Trophoblast cell (in vitro differentiated cells and primary cell): ENCODE data around the gene FAM114A1.

Source experiments
- DNase-seq, 2 donors: peaks; one replicate each; pipeline ENCODE4 v3.0.0-alpha.2; 2016
- H2AFZ ChIP-seq: 2 replicates; pipeline ENCODE4 v1.6.1; 2013; ENCODE audit warnings: low read length, moderate library complexity, mild to moderate bottlenecking; ENCODE audit not compliant: insufficient read depth, poor library complexity
- H2AK5ac ChIP-seq: 2 replicates; pipeline ENCODE4 v1.6.1; 2013; ENCODE audit warnings: mild to moderate bottlenecking, low read length
- H2BK120ac ChIP-seq: 2 replicates; pipeline ENCODE4 v1.6.1; 2013; ENCODE audit warnings: low read length, mild to moderate bottlenecking, moderate library complexity; ENCODE audit not compliant: insufficient read depth, poor library complexity
- H2BK12ac ChIP-seq: 2 replicates; pipeline ENCODE4 v1.6.1; 2013; ENCODE audit warnings: mild to moderate bottlenecking, low read length, moderate library complexity
- H2BK5ac ChIP-seq: 2 replicates; pipeline ENCODE4 v1.6.1; 2013; ENCODE audit warnings: low read length, low read depth, moderate library complexity, mild to moderate bottlenecking; ENCODE audit not compliant: poor library complexity
- H3K14ac ChIP-seq: 2 replicates; pipeline ENCODE4 v1.6.1; 2013; ENCODE audit warnings: mild to moderate bottlenecking, low read length
- H3K18ac ChIP-seq: 2 replicates; pipeline ENCODE4 v1.6.1; 2013; ENCODE audit warnings: mild to moderate bottlenecking, low read length
- H3K23ac ChIP-seq: 2 replicates; pipeline ENCODE4 v1.6.1; 2013; ENCODE audit warnings: low read length
- H3K27ac ChIP-seq: 2 replicates; pipeline ENCODE4 v1.5.1; 2013; ENCODE audit warnings: low read depth, mild to moderate bottlenecking, inconsistent platforms, low read length, moderate library complexity
- H3K27me3 ChIP-seq: 2 replicates; pipeline ENCODE4 v1.6.1; 2013; ENCODE audit warnings: inconsistent platforms, mild to moderate bottlenecking, low read length, moderate library complexity; ENCODE audit not compliant: insufficient read depth
- H3K36me3 ChIP-seq, 2 experiments: 1 replicate in 1 of 2; 2 replicates in 1 of 2; pipeline ENCODE4 v1.6.1; 2013; ENCODE audit warnings: low read length in 2 of 2, mild to moderate bottlenecking in 2 of 2, moderate library complexity in 1 of 2; ENCODE audit not compliant: insufficient read depth in 2 of 2, control insufficient read depth in 1 of 2
- H3K4ac ChIP-seq: 2 replicates; pipeline ENCODE4 v1.6.1; 2013; ENCODE audit warnings: low read depth, mild to moderate bottlenecking, low read length, moderate library complexity
- H3K4me1 ChIP-seq, 2 experiments: 1 replicate in 1 of 2; 2 replicates in 1 of 2; pipeline ENCODE4 v1.6.1; 2013; ENCODE audit warnings: low read length in 2 of 2, mild to moderate bottlenecking in 2 of 2, moderate library complexity in 1 of 2; ENCODE audit not compliant: insufficient read depth in 2 of 2, control insufficient read depth in 1 of 2
- H3K4me2 ChIP-seq: 2 replicates; pipeline ENCODE4 v1.6.1; 2013; ENCODE audit warnings: inconsistent platforms, mild to moderate bottlenecking, low read length, moderate library complexity
- H3K4me3 ChIP-seq: 2 replicates; pipeline ENCODE4 v1.5.1; 2013; ENCODE audit warnings: mild to moderate bottlenecking, low read depth, low read length, inconsistent platforms
- H3K79me1 ChIP-seq: one replicate; pipeline ENCODE4 v1.6.1; 2013; ENCODE audit warnings: low read length
- H3K79me2 ChIP-seq: 2 replicates; pipeline ENCODE4 v1.6.1; 2013; ENCODE audit warnings: low read length, mild to moderate bottlenecking; ENCODE audit not compliant: control insufficient read depth, insufficient read depth, poor library complexity
- H3K9ac ChIP-seq: 2 replicates; pipeline ENCODE4 v1.6.1; 2013; ENCODE audit warnings: mild to moderate bottlenecking, low read length
- H3K9me3 ChIP-seq: 2 replicates; pipeline ENCODE4 v1.6.1; 2013; ENCODE audit warnings: low read depth, mild to moderate bottlenecking, control low read depth, inconsistent platforms, low read length; ENCODE audit not compliant: insufficient read depth
- H4K12ac ChIP-seq: 2 replicates; pipeline ENCODE4 v1.6.1; 2013; ENCODE audit warnings: low read depth, mild to moderate bottlenecking, low read length, moderate library complexity
- H4K8ac ChIP-seq: 2 replicates; pipeline ENCODE4 v1.6.1; 2013; ENCODE audit warnings: low read depth, mild to moderate bottlenecking, low read length, moderate library complexity
- H4K91ac ChIP-seq: one replicate; pipeline ENCODE4 v1.6.1; 2013; ENCODE audit warnings: low read depth, mild to moderate bottlenecking, low read length, moderate library complexity
- WGBS: extraction: QIAGEN DNeasy Blood & Tissue Kit; methylation state at CpG from one replicate; pipeline ENCODE4 v1.1.7; 2013; ENCODE audit warnings: missing lambda C conversion rate; ENCODE audit not compliant: insufficient read length, insufficient coverage; ENCODE audit errors: extremely low coverage; 5-methylcytosine and 5-hydroxymethylcytosine counted together

FAM114A1 gene

DNA sequence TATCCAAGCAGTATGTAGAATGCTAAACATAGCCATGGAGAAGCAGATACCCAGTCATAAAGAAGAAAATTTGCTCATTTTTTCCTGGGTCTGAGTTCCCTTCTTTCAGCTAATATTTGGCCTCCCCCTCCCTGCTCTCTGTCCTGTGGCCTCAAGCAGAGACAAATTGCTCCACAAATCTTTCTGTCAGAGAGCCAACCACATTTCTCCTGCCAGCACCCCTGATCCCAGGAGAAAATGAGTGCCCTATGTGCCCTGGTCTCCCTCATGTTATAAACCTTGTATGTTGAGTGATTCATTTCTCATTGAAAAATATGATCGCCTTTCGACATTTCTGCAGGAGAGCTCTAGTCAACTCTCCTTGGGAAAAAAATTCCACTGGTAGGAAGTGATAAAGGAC is 82.6 kb downstream of the FAM114A1 start:
- WGBS: no CpG with 5 or more reads among the region's 2 CpGs
- H3K36me3 ChIP-seq: peaks cover 2% of the 10 kb centered on the region in 2 experiments
- H3K79me2 ChIP-seq: no peaks in the 10 kb centered on the region
- H2BK120ac ChIP-seq: no peak overlapping the region
- no peak overlapping the region for H3K18ac ChIP-seq
- no peak overlapping the region for H3K27ac ChIP-seq
- no peak overlapping the region for H4K12ac ChIP-seq
- no peak overlapping the region for H4K8ac ChIP-seq
- H4K91ac ChIP-seq: no peak overlapping the region
- no peak for DNase-seq
- H3K4me3 ChIP-seq: no peak overlapping the region
- H3K79me1 ChIP-seq: no peaks in the 10 kb centered on the region
- no peak overlapping the region for H3K23ac ChIP-seq
- H2BK5ac ChIP-seq: no peak overlapping the region
- no peaks in the 10 kb centered on the region for H3K27me3 ChIP-seq
- H3K9ac ChIP-seq: no peak overlapping the region
- no peak overlapping the region for H2BK12ac ChIP-seq
- no peaks in the 10 kb centered on the region for H3K4me1 ChIP-seq
- H2AFZ ChIP-seq: no peak overlapping the region
- H3K4ac ChIP-seq: no peak overlapping the region
- no peak overlapping the region for H2AK5ac ChIP-seq
- H3K9me3 ChIP-seq: peaks cover under 1% of the 10 kb centered on the region
- H3K14ac ChIP-seq: no peak overlapping the region
- H3K4me2 ChIP-seq: no peak overlapping the region

DNA sequence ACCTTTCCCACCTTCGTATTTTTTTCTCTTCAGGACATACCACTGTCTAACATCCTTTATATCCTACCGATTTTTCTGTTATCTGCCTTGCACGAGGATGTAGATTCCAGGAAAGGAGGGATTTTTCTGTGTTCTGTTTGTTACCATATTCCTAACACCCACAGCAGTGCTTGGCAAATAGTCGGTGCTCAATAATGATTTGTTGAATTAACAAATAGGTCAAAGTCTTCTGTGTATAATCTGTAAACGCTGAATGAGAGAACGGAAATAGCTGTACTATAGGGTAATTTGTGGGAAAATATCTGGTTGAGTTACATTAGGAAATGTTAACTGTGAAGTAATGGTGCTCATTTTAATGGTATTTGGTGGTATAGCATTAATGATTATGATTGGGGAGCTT is 83.1 kb downstream of the FAM114A1 start:
- no peaks in the 10 kb centered on the region for H3K27me3 ChIP-seq
- no peaks in the 10 kb centered on the region for H3K4me1 ChIP-seq
- H2AFZ ChIP-seq: no peak overlapping the region
- H3K36me3 ChIP-seq: no peaks in the 10 kb centered on the region
- H2BK5ac ChIP-seq: no peak overlapping the region
- H3K79me1 ChIP-seq: no peaks in the 10 kb centered on the region
- H3K4ac ChIP-seq: no peak overlapping the region
- no peak overlapping the region for H2BK120ac ChIP-seq
- no peak overlapping the region for H3K23ac ChIP-seq
- H4K12ac ChIP-seq: no peak overlapping the region
- no peak overlapping the region for H2AK5ac ChIP-seq
- no peak overlapping the region for H3K27ac ChIP-seq
- no peak overlapping the region for H3K4me3 ChIP-seq
- H2BK12ac ChIP-seq: no peak overlapping the region
- no peak for DNase-seq
- no peak overlapping the region for H3K4me2 ChIP-seq
- no peak overlapping the region for H3K18ac ChIP-seq
- WGBS: 100% methylated on average over 1 of the region's 6 CpGs
- no peak overlapping the region for H3K9ac ChIP-seq
- no peaks in the 10 kb centered on the region for H3K79me2 ChIP-seq
- no peaks in the 10 kb centered on the region for H3K9me3 ChIP-seq
- H4K8ac ChIP-seq: no peak overlapping the region
- H3K14ac ChIP-seq: no peak overlapping the region
- H4K91ac ChIP-seq: no peak overlapping the region

DNA sequence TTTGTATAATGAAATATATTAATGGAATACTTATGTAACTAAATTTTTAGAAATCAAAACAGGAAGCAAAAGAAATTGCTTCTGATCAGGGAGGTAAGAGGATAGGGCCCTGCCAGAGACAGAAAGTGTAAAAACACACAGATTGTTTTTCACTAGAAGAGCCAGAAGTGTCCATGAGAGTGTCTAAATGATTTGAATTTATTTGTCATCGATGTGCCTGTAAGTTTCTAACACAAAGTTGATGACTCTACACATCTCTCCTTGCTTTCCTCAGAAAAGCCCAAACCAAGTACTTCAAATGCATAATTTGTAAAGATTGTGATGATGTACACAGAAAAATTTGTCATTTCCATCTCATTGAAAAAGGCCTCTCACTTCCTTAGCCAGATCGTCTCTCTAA is 84.0 kb downstream of the FAM114A1 start:
- no peak overlapping the region for H4K91ac ChIP-seq
- H3K14ac ChIP-seq: no peak overlapping the region
- no peaks in the 10 kb centered on the region for H3K4me1 ChIP-seq
- no peaks in the 10 kb centered on the region for H3K79me1 ChIP-seq
- H3K27ac ChIP-seq: no peak overlapping the region
- no peak overlapping the region for H2BK5ac ChIP-seq
- H4K12ac ChIP-seq: no peak overlapping the region
- H2AK5ac ChIP-seq: no peak overlapping the region
- H3K23ac ChIP-seq: no peak overlapping the region
- H3K79me2 ChIP-seq: no peaks in the 10 kb centered on the region
- H3K4ac ChIP-seq: no peak overlapping the region
- H2BK12ac ChIP-seq: no peak overlapping the region
- no peaks in the 10 kb centered on the region for H3K27me3 ChIP-seq
- no peak overlapping the region for H2AFZ ChIP-seq
- no peak overlapping the region for H2BK120ac ChIP-seq
- no peak overlapping the region for H3K9ac ChIP-seq
- no peak for DNase-seq
- H3K9me3 ChIP-seq: no peaks in the 10 kb centered on the region
- no peak overlapping the region for H3K18ac ChIP-seq
- H3K4me2 ChIP-seq: no peak overlapping the region
- no CpG with 5 or more reads among the region's 2 CpGs for WGBS
- no peak overlapping the region for H4K8ac ChIP-seq
- no peaks in the 10 kb centered on the region for H3K36me3 ChIP-seq
- no peak overlapping the region for H3K4me3 ChIP-seq

DNA sequence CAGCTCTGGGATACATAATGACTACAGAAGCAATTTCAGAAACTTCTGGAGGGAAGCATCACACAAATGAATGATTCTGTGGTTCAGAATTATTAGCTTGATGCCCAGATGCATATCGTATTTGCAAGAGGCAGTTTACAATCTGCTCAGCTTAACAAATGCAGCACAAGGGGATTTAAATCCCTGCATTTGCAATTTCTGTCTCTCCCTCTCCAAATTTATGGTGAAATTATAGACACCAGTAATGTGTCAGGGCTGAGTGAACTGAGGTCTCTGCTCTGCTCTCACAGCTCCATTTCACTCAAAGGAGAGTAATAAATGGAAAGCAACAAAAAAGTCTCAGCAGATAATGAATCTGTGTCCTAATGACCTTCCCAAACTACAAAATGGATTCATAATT is 84.4 kb downstream of the FAM114A1 start:
- Histone ChIP-seq H3K9me3 (no peaks in the 10 kb centered on the region), H3K4me3 (no peak overlapping the region), H3K36me3 (no peaks in the 10 kb centered on the region), H3K27ac (no peak overlapping the region), H3K4me1 (no peaks in the 10 kb centered on the region), H2BK12ac (no peak overlapping the region), H2BK5ac (no peak overlapping the region), H4K91ac (no peak overlapping the region), H3K27me3 (no peaks in the 10 kb centered on the region), H3K4me2 (no peak overlapping the region), H3K23ac (no peak overlapping the region), H3K14ac (no peak overlapping the region), H3K79me2 (no peaks in the 10 kb centered on the region), H4K12ac (no peak overlapping the region), H3K4ac (no peak overlapping the region), H3K18ac (no peak overlapping the region), H4K8ac (no peak overlapping the region), H2BK120ac (no peak overlapping the region), H3K9ac (no peak overlapping the region), H2AK5ac (no peak overlapping the region), H2AFZ (no peak overlapping the region), H3K79me1 (no peaks in the 10 kb centered on the region)
- no peak for DNase-seq
- WGBS: no CpG with 5 or more reads among the region's 1 CpG

DNA sequence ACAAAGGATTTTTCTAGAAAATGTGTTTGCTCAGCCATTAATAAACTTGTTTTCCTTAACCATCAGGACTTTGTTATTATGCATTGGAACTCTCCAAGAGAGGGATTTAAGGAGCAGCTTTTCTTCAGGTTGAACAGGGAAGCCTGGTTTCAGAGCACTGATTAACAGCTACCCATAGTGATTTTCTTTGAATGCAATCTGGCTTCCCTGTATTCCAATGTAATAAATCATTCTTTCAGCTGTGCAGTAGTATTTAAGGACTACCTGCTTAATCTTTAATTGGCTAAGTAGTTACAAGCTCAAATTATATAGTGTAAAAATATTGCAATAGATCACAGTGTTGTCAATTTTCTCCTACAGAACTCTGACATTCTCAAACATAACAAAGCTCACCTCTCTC is 87.1 kb downstream of the FAM114A1 start:
- no peak overlapping the region for H4K8ac ChIP-seq
- H4K12ac ChIP-seq: no peak overlapping the region
- no peaks in the 10 kb centered on the region for H3K27me3 ChIP-seq
- H2AFZ ChIP-seq: no peak overlapping the region
- H3K4me1 ChIP-seq: no peaks in the 10 kb centered on the region
- H3K36me3 ChIP-seq: no peaks in the 10 kb centered on the region
- H2BK5ac ChIP-seq: no peak overlapping the region
- no peak overlapping the region for H3K14ac ChIP-seq
- no peak overlapping the region for H3K23ac ChIP-seq
- no peak overlapping the region for H2AK5ac ChIP-seq
- no peak overlapping the region for H3K18ac ChIP-seq
- no peaks in the 10 kb centered on the region for H3K79me1 ChIP-seq
- no peak overlapping the region for H2BK120ac ChIP-seq
- H3K79me2 ChIP-seq: no peaks in the 10 kb centered on the region
- H3K4me2 ChIP-seq: no peak overlapping the region
- no peak for DNase-seq
- no peak overlapping the region for H2BK12ac ChIP-seq
- H4K91ac ChIP-seq: no peak overlapping the region
- no peak overlapping the region for H3K27ac ChIP-seq
- no peak overlapping the region for H3K4me3 ChIP-seq
- H3K9ac ChIP-seq: no peak overlapping the region
- H3K9me3 ChIP-seq: no peaks in the 10 kb centered on the region
- no peak overlapping the region for H3K4ac ChIP-seq
